Esophagus muscularis mucosa (tissue), 4 donors: ENCODE data around the gene ATP6V0C. TPM values are rescaled to one million over a fixed set of nuclear protein-coding genes. Genes with fewer than 3 reads are reported as not detected.

Experiments used
- DNase-seq: peaks from one replicate; pipeline ENCODE4 v3.0.0-alpha.2; 2017; ENCODE audit errors: extremely low spot score
- H3K27ac ChIP-seq, 4 donors: fragments of 200-600 bp; sonication (generic); replicated peaks in 1 of 4; 1 replicate in 3 of 4; 2 replicates in 1 of 4; pipeline ENCODE4 v1.5.1; 2016 to 2019; ENCODE audit warnings: mild to moderate bottlenecking in 1 of 4
- H3K27me3 ChIP-seq, 4 donors: fragments of 200-600 bp; sonication (generic); one replicate each; pipeline versions ENCODE4 v1.5.1 to v1.6.0; 2016 to 2019
- H3K36me3 ChIP-seq, 4 donors: fragments of 200-600 bp; sonication (generic); one replicate each; pipeline ENCODE4 v1.5.1; 2016 to 2019
- H3K4me1 ChIP-seq, 4 donors: fragments of 200-600 bp; sonication (generic); one replicate each; pipeline ENCODE4 v1.5.1; 2016 to 2019
- H3K4me3 ChIP-seq, 4 donors: fragments of 200-600 bp; sonication (generic); 1 replicate in 2 of 4; 2 replicates in 2 of 4; pipeline ENCODE4 v1.5.1; 2016 to 2019; ENCODE audit warnings: mild to moderate bottlenecking in 4 of 4, moderate library complexity in 1 of 4
- H3K9me3 ChIP-seq, 4 donors: fragments of 200-600 bp; sonication (generic); 1 replicate in 3 of 4; 2 replicates in 1 of 4; pipeline ENCODE4 v1.5.1; 2016 to 2019
- CTCF ChIP-seq, 3 experiments: fragments of 200-600 bp in 2 of 3; fragments of 450-650 bp in 1 of 3; sonication (generic) in 2 of 3; IDR thresholded peaks; one replicate each; pipeline ENCODE4 v1.5.1; 2017 to 2019; ENCODE audit warnings: antibody characterized with exemption in 3 of 3, mild to moderate bottlenecking in 2 of 3, moderate library complexity in 1 of 3
- EP300 ChIP-seq: sonication (generic); formaldehyde crosslinking; IDR thresholded peaks from one replicate; pipeline ENCODE4 v1.6.1; 2017; ENCODE audit warnings: antibody characterized with exemption
- POLR2A ChIP-seq: fragments of 450-650 bp; IDR thresholded peaks from one replicate; pipeline ENCODE4 v1.6.1; 2017; ENCODE audit warnings: antibody characterized with exemption, moderate library complexity, mild to moderate bottlenecking, low read depth
- POLR2AphosphoS5 ChIP-seq, 2 donors: sonication (generic); formaldehyde crosslinking; IDR thresholded peaks; one replicate each; pipeline ENCODE4 v1.6.1; 2017; ENCODE audit warnings: antibody characterized with exemption in 2 of 2
- WGBS: methylation state at CpG from one replicate; pipeline ENCODE4 v1.1.5; 2018; 5-methylcytosine and 5-hydroxymethylcytosine counted together
- intact Hi-C: fragments of 100-400 bp; cut with DNase I; formaldehyde crosslinking; loops from one replicate; pipeline ENCODE4 v1.15.1; 2023
- total RNA-seq, 4 donors: library from RNA; depleted of rRNA; stranded (reverse); fragments of >200 nt; gene quantifications; one replicate each; pipeline versions ENCODE4 v1.1.0 to v1.2.1, GENCODE V29; 2016

ATP6V0C gene
- total RNA-seq, 4 donors from 2014 or later = 42.8 to 85.0 (median 69.0) TPM

DNA sequence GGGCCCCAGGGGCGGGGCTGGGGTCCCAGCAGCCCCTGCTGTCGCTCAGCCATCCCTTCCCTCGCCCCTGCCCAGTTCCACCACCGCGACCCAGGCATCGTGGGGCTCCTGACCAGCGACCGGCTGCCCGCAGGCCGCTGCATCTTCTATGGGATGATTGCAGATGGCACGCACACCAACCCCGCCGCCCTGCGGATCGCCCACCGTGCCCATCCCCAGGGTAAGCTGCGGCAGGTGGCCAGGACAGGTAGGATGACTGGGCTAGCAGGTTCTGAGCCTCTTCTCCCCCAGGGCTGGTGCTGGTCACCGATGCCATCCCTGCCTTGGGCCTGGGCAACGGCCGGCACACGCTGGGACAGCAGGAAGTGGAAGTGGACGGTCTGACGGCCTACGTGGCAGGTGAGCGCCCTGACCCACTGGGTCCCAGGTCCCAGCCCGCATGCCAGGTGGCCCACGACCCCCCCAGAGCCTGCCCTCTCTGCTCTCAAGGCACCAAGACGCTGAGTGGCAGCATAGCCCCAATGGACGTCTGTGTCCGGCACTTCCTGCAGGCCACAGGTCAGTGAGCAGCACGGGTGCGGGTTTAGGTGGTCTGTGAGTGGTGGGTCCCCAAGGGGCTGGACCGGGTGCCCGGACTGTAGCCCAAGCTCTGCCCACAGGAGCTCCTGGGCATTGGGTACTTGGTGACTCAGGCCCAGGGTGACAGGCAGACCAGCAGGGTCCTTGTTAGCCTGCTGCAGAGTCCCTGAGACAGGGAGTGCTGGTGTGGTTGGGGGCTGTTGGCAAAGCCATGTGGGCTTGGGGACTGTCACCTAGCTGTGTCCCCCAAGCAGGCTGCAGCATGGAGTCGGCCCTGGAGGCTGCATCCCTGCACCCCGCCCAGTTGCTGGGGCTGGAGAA is 14.7 kb downstream of the ATP6V0C start:
- no peak overlapping the region for H3K4me3 ChIP-seq
- H3K27me3 ChIP-seq = no peaks in the 10 kb centered on the region
- peaks cover 8 to 28% (median 20%) of the 10 kb centered on the region in 4 donors for H3K4me1 ChIP-seq
- WGBS = 93% methylated on average over 18 of the region's 36 CpGs
- intact Hi-C loops = no loop called here
- no peaks in the 10 kb centered on the region for H3K9me3 ChIP-seq
- DNase-seq = no peak
- TF ChIP-seq EP300 (no peak), POLR2A (no peak), POLR2AphosphoS5 (IDR thresholded peaks at IDR 0.05) (no peak), CTCF (IDR thresholded peaks at IDR 0.05) (no peak)
- H3K36me3 ChIP-seq = peaks cover 14 to 69% (median 65%) of the 10 kb centered on the region in 4 donors
- H3K27ac ChIP-seq = no peak overlapping the region

DNA sequence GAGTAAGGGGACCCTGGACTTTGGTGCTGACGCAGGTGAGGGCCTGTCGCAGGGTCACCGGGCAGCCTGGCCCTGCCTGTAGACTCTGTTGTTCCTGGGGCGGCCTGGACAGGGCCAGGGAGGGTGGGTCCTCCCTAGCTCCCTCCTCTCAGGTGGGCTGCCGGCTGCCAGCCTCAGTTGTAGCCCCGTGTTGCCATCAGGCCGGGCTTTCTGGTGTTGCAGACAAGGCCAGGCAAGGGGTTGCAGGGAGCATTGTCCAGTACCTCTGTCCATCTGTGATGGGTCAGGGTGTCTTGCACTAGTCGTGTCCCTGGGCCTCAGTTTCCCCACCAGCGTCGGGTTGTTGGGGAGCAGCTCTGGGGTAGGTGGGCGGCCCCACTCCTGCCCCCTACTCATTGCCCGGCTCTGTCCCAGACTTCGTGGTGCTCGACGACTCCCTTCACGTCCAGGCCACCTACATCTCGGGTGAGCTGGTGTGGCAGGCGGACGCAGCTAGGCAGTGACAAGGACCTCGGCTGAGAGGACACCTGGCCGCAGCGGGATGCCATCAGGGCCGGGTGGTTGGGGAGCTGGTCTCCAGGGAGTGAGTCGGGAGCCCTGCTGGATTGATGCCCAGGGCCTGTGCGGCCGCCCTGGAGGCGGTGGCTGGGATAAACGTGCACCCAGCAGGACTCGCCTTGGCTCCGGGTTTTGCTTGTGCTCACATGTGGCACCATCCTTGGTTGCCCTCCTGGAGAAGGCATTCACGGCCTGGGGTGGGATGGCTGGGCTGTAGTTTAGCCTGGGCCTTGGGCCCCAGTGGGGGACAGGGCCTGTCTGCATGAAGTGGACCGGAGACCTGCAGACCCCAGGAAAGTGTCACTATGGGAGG is 15.5 kb downstream of the ATP6V0C start:
- H3K27ac ChIP-seq = no peak overlapping the region
- 90% methylated on average over 17 of the region's 32 CpGs for WGBS
- intact Hi-C loops = no loop called here

GRCh38 chr16:2529961-2530628 is 16.3 kb downstream of the ATP6V0C start:
- H3K9me3 ChIP-seq = no peaks in the 10 kb centered on the region
- H3K4me1 ChIP-seq = peaks cover 8 to 32% (median 24%) of the 10 kb centered on the region in 4 donors
- TF ChIP-seq POLR2AphosphoS5 (IDR thresholded peaks at IDR 0.05) (no peak), POLR2A (no peak), EP300 (no peak), CTCF (IDR thresholded peaks at IDR 0.05) (no peak)
- WGBS = 91% methylated on average over 9 of the region's 15 CpGs
- no peaks in the 10 kb centered on the region for H3K27me3 ChIP-seq
- intact Hi-C loops = no loop called here
- DNase-seq = no peak
- H3K4me3 ChIP-seq = no peak overlapping the region
- peak overlapping the region in 2 of 4 donors; percentile 95 to 97 for H3K27ac ChIP-seq
- H3K36me3 ChIP-seq = peaks cover 14 to 52% (median 48%) of the 10 kb centered on the region in 4 donors

More for the DNA sequence above, 15.5 kb downstream of the ATP6V0C start:
- H3K36me3 ChIP-seq = peaks cover 14 to 60% (median 56%) of the 10 kb centered on the region in 4 donors
- no peaks in the 10 kb centered on the region for H3K9me3 ChIP-seq
- DNase-seq = no peak
- H3K4me3 ChIP-seq = no peak overlapping the region
- TF ChIP-seq POLR2AphosphoS5 (IDR thresholded peaks at IDR 0.05) = no peak
- no peak for TF ChIP-seq POLR2A
- no peak for TF ChIP-seq EP300
- no peak for TF ChIP-seq CTCF (IDR thresholded peaks at IDR 0.05)
- peaks cover 8 to 32% (median 21%) of the 10 kb centered on the region in 4 donors for H3K4me1 ChIP-seq
- H3K27me3 ChIP-seq = no peaks in the 10 kb centered on the region

- Histone ChIP-seq H3K4me1 (peaks cover 8 to 32% (median 28%) of the 10 kb centered on the region in 4 donors), H3K4me3 (peak overlapping the region in 2 of 4 donors; percentile 66 to 69), H3K27me3 (no peaks in the 10 kb centered on the region), H3K36me3 (peaks cover 14 to 46% (median 41%) of the 10 kb centered on the region in 4 donors), H3K9me3 (no peaks in the 10 kb centered on the region), H3K27ac (peak overlapping the region; percentile 95 to 98 (median 96))
- intact Hi-C loops = no loop called here
- 72% methylated on average over 4 of the region's 14 CpGs for WGBS
- TF ChIP-seq POLR2A (no peak), POLR2AphosphoS5 (IDR thresholded peaks at IDR 0.05) (no peak), CTCF (IDR thresholded peaks at IDR 0.05) (no peak), EP300 (no peak)
- DNase-seq = no peak
Measured at GRCh38 chr16:2530629-2531318, 17.0 kb downstream of the ATP6V0C start.
